NCI-H187 (cell line): ENCODE results near the gene KREMEN1.
"Not testable (repeated sequence)": the region's sequence is repeated elsewhere in the genome, so short reads cannot be mapped to it uniquely, and the experiment has no call there.

Experiments used
- DNase-seq, 2 experiments: peaks; one replicate each; lab custom pipeline; 2025; lab: John Stamatoyannopoulos, UW

Gene KREMEN1

DNA sequence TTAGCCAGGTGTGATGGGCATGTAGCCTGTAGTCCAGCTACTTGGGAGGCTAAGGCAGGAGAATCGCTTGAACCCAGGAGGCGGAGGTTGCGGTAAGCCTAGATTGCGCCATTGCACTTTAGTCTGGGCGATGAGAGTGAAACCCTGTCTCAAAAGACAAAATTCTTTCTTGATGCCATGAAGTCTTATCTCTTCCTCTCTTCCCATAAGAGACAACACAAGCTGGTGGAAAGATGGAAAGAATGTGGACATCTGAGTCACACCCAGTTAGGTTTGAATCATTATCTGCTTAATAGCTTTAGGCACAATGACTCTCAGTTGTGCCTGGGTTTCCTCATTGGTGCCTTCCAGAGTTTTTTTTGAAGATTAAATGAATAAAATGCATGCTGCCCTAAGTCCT lies 35.3 kb downstream of the KREMEN1 start:
- no peak for DNase-seq

GRCh38 chr22:29109822-29110221 lies 37.0 kb downstream of the KREMEN1 start:
- no peak for DNase-seq

GRCh38 chr22:29110946-29111345 lies 38.1 kb downstream of the KREMEN1 start:
- DNase-seq = no peak

- DNase-seq = no peak
These were observed 39.3 kb downstream of the KREMEN1 start for GRCh38 chr22:29112121-29112520.

DNA sequence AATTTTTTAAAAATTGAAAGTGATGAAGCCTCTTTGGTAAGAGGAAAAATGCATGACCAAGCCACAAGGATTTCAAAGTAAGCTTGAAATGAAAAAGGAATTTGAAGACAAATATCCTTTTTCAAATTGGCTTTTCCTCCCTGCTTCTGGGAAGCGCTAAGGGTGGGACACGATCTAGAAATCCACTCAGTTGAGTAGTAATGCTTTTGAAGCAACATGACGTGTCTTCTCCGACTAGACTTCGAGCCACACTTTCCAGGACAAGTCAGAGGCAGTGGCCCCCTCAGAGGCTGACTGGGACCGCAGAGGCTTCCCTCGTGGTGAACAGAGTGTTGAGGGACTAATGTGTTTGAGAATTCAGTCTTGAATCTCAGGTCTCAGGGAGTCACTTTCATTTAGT lies 39.8 kb downstream of the KREMEN1 start:
- DNase-seq = no peak

DNA sequence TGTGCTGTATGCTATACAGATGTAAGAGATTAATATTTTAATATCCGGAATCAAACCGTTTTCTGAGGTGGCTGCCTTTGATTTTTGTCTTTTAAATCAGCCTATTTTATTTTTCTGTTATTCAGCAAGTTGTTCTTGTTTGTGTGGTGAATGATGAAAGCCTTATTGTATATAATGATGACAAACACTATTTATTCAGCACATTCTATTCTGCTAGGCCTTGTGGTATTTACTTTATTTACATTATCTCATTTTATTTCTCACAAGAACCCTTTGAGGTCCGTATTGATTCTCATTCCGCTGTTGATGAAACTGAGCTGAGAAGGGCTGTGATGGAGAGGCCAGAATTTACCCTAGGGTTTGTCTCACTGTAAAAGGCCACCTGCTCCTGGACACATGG lies 40.5 kb downstream of the KREMEN1 start:
- no peak for DNase-seq

- no peak for DNase-seq
These were observed 41.6 kb downstream of the KREMEN1 start for GRCh38 chr22:29114392-29114791.

- no peak for DNase-seq
These were observed 43.0 kb downstream of the KREMEN1 start for GRCh38 chr22:29115682-29116288.

DNA sequence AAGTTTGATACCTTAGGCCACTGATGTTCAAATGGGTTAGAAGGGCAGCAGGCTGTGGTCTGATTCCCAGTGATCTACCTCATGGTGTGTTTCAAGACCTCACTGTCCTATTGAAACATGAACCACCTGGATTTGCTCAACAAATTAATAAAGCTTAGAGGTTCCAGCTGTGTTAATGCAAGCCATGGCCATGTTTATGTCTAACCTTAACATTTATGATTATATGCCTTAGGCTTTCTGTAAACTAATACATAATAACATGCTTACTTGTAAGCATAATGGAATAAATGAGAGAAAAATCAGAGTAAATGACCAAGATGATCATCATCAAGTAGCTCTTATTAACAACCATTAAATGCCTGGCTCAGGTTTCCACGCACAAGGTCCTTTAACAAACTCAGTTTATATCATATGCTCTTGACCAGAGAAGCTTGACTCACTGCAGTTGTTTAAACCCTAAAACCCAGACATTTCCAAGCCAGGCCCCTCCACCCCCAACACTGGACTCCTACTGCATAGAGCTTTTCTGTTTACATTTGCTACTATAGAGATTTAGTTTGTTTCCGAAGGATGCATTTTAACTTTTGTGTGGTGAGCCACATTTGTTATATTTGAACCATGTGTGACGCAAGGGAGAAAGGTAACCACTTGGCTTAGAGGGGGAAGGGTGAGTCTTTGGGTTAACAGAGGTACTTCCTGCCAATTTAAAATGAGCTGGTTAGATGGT lies 43.7 kb downstream of the KREMEN1 start:
- DNase-seq = no peak

- no peak for DNase-seq
These were observed 45.1 kb downstream of the KREMEN1 start for GRCh38 chr22:29117799-29118477.

DNA sequence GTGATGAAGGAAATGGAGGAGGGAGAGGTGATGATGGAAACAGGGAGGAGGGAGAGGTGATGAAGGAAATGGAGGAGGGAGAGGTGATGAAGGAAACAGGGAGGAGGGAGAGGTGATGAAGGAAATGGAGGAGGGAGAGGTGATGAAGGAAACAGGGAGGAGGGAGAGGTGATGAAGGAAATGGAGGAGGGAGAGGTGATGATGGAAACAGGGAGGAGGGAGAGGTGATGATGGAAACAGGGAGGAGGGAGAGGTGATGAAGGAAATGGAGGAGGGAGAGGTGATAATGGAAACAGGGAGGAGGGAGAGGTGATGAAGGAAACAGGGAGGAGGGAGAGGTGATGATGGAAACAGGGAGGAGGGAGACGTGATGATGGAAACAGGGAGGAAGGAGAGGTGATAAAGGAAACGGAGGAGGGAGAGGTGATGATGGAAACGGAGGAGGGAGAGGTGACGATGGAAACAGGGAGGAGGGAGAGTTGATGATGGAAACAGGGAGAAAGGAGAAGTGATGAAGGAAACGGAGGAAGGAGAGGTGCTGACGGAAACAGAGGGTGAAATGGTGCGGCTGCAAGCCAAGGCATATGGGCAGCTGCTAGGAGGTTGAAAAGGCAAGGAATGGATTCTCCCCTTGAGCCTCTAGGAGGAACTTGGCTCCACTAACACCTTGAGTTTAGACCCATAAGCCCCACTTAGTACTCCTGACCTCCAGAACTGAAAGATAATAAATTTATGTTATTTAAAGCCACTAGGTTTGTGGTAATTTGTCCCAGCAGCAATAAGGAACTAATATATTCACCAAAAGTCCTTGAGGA lies 47.5 kb downstream of the KREMEN1 start:
- not testable (repeated sequence) for DNase-seq

DNA sequence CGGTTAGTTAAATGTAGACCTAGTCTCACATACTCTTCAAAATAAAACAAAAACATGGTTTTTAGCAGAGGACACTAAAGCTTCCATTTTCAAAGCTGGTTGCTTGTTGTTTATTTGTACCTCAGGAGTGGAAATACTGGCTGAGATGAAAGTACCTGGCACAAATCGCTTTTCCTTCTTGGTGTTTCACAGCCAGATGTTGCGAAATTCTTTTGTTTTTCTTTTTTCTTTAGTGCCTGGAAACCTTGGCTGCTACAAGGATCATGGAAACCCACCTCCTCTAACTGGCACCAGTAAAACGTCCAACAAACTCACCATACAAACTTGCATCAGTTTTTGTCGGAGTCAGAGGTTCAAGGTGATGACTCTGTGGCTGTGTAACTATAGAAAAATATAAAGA lies 48.3 kb downstream of the KREMEN1 start:
- no peak for DNase-seq

- no peak for DNase-seq
These were observed 49.2 kb downstream of the KREMEN1 start for GRCh38 chr22:29122041-29122440.

GRCh38 chr22:29124777-29125442 lies 52.1 kb downstream of the KREMEN1 start:
- no peak for DNase-seq

DNA sequence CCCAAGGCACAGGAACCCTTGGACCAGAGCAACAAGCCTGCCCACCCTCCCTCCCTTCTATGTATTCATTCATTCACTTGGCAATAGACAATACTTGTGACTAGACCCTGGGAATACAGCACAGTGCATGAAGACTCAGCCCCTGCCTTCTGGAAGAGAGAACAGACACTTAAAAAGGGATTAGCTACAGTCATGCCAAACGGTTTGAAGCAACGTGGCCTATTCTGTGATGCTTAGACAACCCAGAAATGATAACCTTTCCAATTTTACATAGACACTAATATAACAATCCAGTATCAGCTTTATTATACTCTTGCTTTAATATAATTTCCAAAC lies 52.6 kb downstream of the KREMEN1 start:
- DNase-seq = no peak

- DNase-seq = no peak
These were observed 53.0 kb downstream of the KREMEN1 start for GRCh38 chr22:29125844-29126243.

GRCh38 chr22:29126670-29127395 lies 54.0 kb downstream of the KREMEN1 start:
- no peak for DNase-seq

DNA sequence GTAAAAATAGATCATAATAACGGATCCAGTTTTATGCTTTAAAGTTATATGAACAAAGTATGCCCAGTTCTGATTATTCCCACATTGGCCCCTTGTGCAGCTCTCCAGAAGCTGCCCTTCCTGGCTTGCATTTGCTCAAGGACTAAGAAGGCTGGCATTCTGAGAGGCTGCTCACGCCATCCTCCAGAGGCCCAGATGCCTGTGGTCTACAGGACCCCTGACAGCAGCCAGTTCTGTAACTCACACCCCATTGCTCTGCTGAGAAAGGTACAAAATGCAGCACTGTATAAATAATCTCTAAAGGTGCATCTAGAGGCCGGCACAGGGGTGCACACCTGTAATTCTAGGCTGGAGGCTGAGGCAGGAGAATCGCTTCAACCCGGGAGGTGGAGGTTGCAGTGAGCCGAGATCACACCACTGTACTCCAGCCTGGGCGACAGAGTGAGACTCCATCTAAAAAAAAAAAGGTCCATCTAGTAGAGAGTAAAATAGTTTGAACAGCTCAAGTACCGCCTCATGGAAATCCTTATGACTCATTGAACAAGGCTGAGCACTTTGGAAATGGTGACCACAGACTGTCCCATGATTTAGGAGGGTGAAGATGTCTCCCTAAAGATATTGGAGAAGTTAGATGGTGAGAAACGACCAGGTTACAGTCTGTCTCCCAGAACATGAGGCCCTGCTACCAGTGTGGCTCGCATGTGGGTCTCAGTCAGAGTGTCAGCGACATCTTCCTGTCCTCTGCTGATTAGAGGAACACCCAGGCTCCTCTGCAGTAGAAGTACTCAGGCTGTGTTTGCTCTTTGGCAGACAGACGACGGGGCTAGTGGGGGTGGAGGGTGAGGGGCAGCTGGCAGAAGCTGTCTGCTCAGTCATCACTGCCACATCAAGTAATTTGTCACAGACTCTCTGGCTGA lies 56.3 kb downstream of the KREMEN1 start:
- DNase-seq = no peak

DNA sequence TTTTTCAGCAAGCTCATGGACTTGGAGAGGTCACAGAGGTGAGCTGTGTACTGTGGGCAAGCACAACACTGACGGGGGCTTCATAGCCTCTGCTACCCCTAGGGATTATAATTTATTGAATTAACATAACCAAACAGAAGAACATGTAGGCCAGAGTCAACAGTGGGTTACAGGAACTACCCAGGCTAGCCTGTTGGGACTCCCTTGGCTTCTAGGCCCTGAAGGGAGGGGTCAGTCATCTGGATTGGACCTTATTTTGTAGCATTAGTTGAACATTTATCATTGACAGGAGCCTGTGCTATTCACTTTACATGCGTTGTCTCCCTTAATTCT lies 56.9 kb downstream of the KREMEN1 start:
- DNase-seq = no peak

DNA sequence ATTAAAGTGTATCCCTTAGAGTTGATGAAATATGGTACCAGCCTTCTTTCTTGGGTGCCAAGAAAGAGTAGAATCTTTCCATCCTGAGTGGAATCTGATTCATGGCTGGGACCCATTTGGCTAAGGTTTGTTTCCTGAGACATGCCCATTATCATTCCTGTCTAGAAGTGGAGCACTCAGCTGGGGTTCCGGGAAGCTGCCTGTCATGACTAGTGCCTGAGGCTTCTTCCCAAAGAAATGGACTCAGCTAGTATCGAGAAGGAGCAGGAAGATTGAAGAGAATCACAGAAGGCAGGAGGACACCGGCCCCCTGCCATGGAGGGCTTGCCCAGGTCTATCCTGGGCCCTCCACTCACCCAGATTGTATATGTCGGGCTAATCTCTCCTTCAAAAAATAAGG lies 57.6 kb downstream of the KREMEN1 start:
- DNase-seq = no peak
